Uterus (tissue), 2 donors: ENCODE data around the gene GMCL2.

Experiments
- POLR2A ChIP-seq, 2 donors: fragments of 450-650 bp; IDR thresholded peaks; one replicate each; pipeline ENCODE4 v1.6.1; 2016; ENCODE audit warnings: antibody characterized with exemption in 2 of 2, mild to moderate bottlenecking in 1 of 2, moderate library complexity in 1 of 2
- TF ChIP-seq, protein P1 (sequence below), 4 experiments: fragments of 200-600 bp in 2 of 4; fragments of 450-650 bp in 2 of 4; sonication (generic) in 2 of 4; IDR thresholded peaks; one replicate each; pipeline ENCODE4 v1.5.1; 2016 to 2019; ENCODE audit warnings: antibody characterized with exemption in 4 of 4, mild to moderate bottlenecking in 2 of 4, moderate library complexity in 1 of 4

DNA sequence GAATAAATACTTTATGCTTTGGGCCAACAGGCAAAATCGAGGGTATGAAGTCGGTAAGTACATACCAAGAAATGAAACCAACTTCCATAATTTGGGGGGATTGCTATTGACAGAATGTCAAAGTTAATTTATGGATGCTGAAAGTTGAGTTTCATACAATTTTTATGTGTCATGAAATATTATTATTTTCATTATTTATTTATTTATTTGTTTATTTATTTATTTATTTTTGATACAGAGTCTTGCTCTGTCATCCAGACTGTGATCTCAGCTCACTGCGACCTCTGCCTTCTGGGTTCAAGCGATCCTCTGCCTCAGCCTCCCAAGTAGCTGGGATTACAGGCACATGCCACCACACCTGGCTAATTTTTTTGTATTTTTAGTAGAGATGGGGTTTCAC is 4.5 kb upstream of the GMCL2 start:
- TF ChIP-seq, protein P1, sequence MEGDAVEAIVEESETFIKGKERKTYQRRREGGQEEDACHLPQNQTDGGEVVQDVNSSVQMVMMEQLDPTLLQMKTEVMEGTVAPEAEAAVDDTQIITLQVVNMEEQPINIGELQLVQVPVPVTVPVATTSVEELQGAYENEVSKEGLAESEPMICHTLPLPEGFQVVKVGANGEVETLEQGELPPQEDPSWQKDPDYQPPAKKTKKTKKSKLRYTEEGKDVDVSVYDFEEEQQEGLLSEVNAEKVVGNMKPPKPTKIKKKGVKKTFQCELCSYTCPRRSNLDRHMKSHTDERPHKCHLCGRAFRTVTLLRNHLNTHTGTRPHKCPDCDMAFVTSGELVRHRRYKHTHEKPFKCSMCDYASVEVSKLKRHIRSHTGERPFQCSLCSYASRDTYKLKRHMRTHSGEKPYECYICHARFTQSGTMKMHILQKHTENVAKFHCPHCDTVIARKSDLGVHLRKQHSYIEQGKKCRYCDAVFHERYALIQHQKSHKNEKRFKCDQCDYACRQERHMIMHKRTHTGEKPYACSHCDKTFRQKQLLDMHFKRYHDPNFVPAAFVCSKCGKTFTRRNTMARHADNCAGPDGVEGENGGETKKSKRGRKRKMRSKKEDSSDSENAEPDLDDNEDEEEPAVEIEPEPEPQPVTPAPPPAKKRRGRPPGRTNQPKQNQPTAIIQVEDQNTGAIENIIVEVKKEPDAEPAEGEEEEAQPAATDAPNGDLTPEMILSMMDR (IDR thresholded peaks at IDR 0.05) = no peak
- TF ChIP-seq POLR2A (IDR thresholded peaks at IDR 0.05) = no peak
